CD4-positive, alpha-beta T cell (primary cell): Measurements from ENCODE around the gene FAAH. TPM values are rescaled to one million over a fixed set of nuclear protein-coding genes. Genes with fewer than 3 reads are reported as not detected.

Source experiments
- ATAC-seq: fragments of 200-7000 bp; cut with Tn5 transposase; one replicate; pipeline ENCODE4 v1.10.0; 2022; ENCODE audit warnings: mild to moderate bottlenecking; ENCODE audit not compliant: poor library complexity
- CTCF ChIA-PET: fragments of 350-600 bp; sonication (Branson Sonifier 250); formaldehyde crosslinking; loops from one replicate; lab custom pipeline; 2021; ENCODE audit warnings: antibody characterized with exemption, inconsistent platforms; lab: Charles Lee
- POLR2A ChIA-PET: fragments of 350-600 bp; sonication (Branson Sonifier 250); formaldehyde crosslinking; loops from one replicate; lab custom pipeline; 2021; ENCODE audit warnings: antibody characterized with exemption, inconsistent platforms; lab: Charles Lee
- DNase-seq, 14 experiments: peaks; one replicate each; pipeline ENCODE4 v3.0.0-alpha.2; 2013 to 2020; ENCODE audit warnings: mixed read lengths in 2 of 14
- H3K27ac ChIP-seq, 2 donors: one replicate each; pipeline versions ENCODE4 v1.5.1 to v1.7.0; 2013; ENCODE audit warnings: low read length in 2 of 2, low read depth in 1 of 2, mild to moderate bottlenecking in 1 of 2
- H3K27me3 ChIP-seq, 2 experiments: 1 replicate in 1 of 2; 2 replicates in 1 of 2; pipeline versions ENCODE4 v1.6.1 to v1.7.0; 2013; ENCODE audit warnings: low read length in 2 of 2, control low read depth in 1 of 2, mild to moderate bottlenecking in 1 of 2, moderate library complexity in 1 of 2; ENCODE audit not compliant: insufficient read depth in 2 of 2, control insufficient read depth in 1 of 2
- H3K36me3 ChIP-seq: one replicate; pipeline ENCODE4 v1.6.1; 2013; ENCODE audit warnings: low read length, control low read depth; ENCODE audit not compliant: insufficient read depth
- H3K4me1 ChIP-seq: one replicate; pipeline ENCODE4 v1.6.1; 2013; ENCODE audit warnings: low read length, control low read depth; ENCODE audit not compliant: insufficient read depth
- H3K4me3 ChIP-seq: one replicate; pipeline ENCODE4 v1.5.1; 2013; ENCODE audit warnings: mild to moderate bottlenecking, low read length, moderate library complexity
- H3K9me3 ChIP-seq, 2 experiments: 1 replicate in 1 of 2; 2 replicates in 1 of 2; pipeline versions ENCODE4 v1.6.1 to v1.7.0; 2013; ENCODE audit warnings: low read length in 2 of 2, mild to moderate bottlenecking in 2 of 2, control low read depth in 1 of 2, moderate library complexity in 1 of 2; ENCODE audit not compliant: control insufficient read depth in 1 of 2, insufficient read depth in 1 of 2
- H3K27ac Mint-ChIP-seq: one replicate; pipeline ENCODE4 v1.8.0; 2020; ENCODE audit warnings: mixed read lengths
- H3K27me3 Mint-ChIP-seq: one replicate; pipeline ENCODE4 v1.8.0; 2021; ENCODE audit warnings: mixed read lengths
- H3K36me3 Mint-ChIP-seq: one replicate; pipeline ENCODE4 v1.8.0; 2021; ENCODE audit warnings: low read depth, mixed read lengths
- H3K4me1 Mint-ChIP-seq: one replicate; pipeline ENCODE4 v1.8.0; 2021; ENCODE audit warnings: low read depth, mixed read lengths
- H3K4me3 Mint-ChIP-seq: one replicate; pipeline ENCODE4 v1.8.0; 2020; ENCODE audit warnings: mild to moderate bottlenecking, mixed read lengths
- H3K9me3 Mint-ChIP-seq: one replicate; pipeline ENCODE4 v1.8.0; 2020; ENCODE audit warnings: mixed read lengths
- CTCF ChIP-seq: fragments of 200-600 bp; IDR thresholded peaks from one replicate; pipeline ENCODE4 v1.8.0; 2022; ENCODE audit warnings: antibody characterized with exemption, mild to moderate bottlenecking
- intact Hi-C, 2 experiments: fragments of 100-400 bp; cut with DNase I in 1 of 2; cut with micrococcal nuclease in 1 of 2; formaldehyde crosslinking; loops; one replicate each; pipeline versions ENCODE4 v1.15.1 to v1.9.0; 2023 to 2025; cut with DNase I, micrococcal nuclease
- total RNA-seq, 174 experiments: library from RNA in 2 of 174; stranded (reverse) in 2 of 174; gene quantifications; one replicate each; pipeline ENCODE4 v1.2.3 and lab custom pipeline; 2021 to 2026

The FAAH gene
- total RNA-seq, 2 experiments from 2014 or later, result 11.7 to 15.0 TPM

- Histone ChIP-seq H3K36me3 (no peaks in the 10 kb centered on the region), H3K27ac (no peak overlapping the region), H3K4me3 (peak overlapping the region; percentile 45), H3K4me1 (peaks cover 15% of the 10 kb centered on the region), H3K9me3 (peaks cover 0 to 4% of the 10 kb centered on the region in 2 experiments), H3K27me3 (peaks cover 5 to 12% of the 10 kb centered on the region in 2 experiments)
- no peak for TF ChIP-seq CTCF
- Mint-ChIP-seq H3K27ac (no peak overlapping the region), H3K36me3 (no peaks in the 10 kb centered on the region), H3K9me3 (no peaks in the 10 kb centered on the region), H3K27me3 (peaks cover 25% of the 10 kb centered on the region), H3K4me3 (no peak overlapping the region), H3K4me1 (peaks cover 5% of the 10 kb centered on the region)
- no peak for ATAC-seq
- CTCF ChIA-PET, result interaction anchor here (0.8 to 1.1 kb wide), 3 partner anchors 9 to 181 kb away, joined by 3 to 4 read pairs (median 4); no protein-coding TSS in a partner anchor
- DNase-seq, result no peak
- intact Hi-C loops, result no loop called here
- POLR2A ChIA-PET, result no interaction called here
These were observed 31.6 kb downstream of the FAAH start for GRCh38 chr1:46425726-46426125.

- Mint-ChIP-seq H3K27me3 (peaks cover 25% of the 10 kb centered on the region), H3K9me3 (no peaks in the 10 kb centered on the region), H3K4me3 (no peak overlapping the region), H3K36me3 (no peaks in the 10 kb centered on the region), H3K27ac (no peak overlapping the region), H3K4me1 (peaks cover 2% of the 10 kb centered on the region)
- CTCF ChIA-PET, result no interaction called here
- TF ChIP-seq CTCF, result no peak
- H3K9me3 ChIP-seq, result peaks cover 0 to 4% of the 10 kb centered on the region in 2 experiments
- H3K4me1 ChIP-seq, result peaks cover 8% of the 10 kb centered on the region
- ATAC-seq (no peak), DNase-seq (no peak)
- no peak overlapping the region for H3K27ac ChIP-seq
- peaks cover 5 to 9% of the 10 kb centered on the region in 2 experiments for H3K27me3 ChIP-seq
- no peaks in the 10 kb centered on the region for H3K36me3 ChIP-seq
- intact Hi-C loops, result no loop called here
- POLR2A ChIA-PET, result interaction anchor here (0.7 kb wide), 1 partner anchor 132 kb away, joined by 5 read pairs; no protein-coding TSS in a partner anchor
- H3K4me3 ChIP-seq, result no peak overlapping the region
These were observed 33.4 kb downstream of the FAAH start for GRCh38 chr1:46427541-46427940.

GRCh38 chr1:46429436-46429835 lies 35.3 kb downstream of the FAAH start:
- no peak overlapping the region for H3K4me3 Mint-ChIP-seq
- no peaks in the 10 kb centered on the region for H3K9me3 ChIP-seq
- ATAC-seq (no peak), DNase-seq (no peak)
- no peak overlapping the region for H3K27ac ChIP-seq
- no peaks in the 10 kb centered on the region for H3K4me1 ChIP-seq
- H3K4me3 ChIP-seq, result no peak overlapping the region
- H3K9me3 Mint-ChIP-seq, result no peaks in the 10 kb centered on the region
- CTCF ChIA-PET, result no interaction called here
- H3K36me3 Mint-ChIP-seq, result no peaks in the 10 kb centered on the region
- H3K4me1 Mint-ChIP-seq, result no peaks in the 10 kb centered on the region
- POLR2A ChIA-PET, result no interaction called here
- peaks cover 20% of the 10 kb centered on the region for H3K27me3 Mint-ChIP-seq
- no peaks in the 10 kb centered on the region for H3K36me3 ChIP-seq
- intact Hi-C loops, result no loop called here
- H3K27ac Mint-ChIP-seq, result no peak overlapping the region
- no peak for TF ChIP-seq CTCF
- H3K27me3 ChIP-seq, result peaks cover under 1 to 9% of the 10 kb centered on the region in 2 experiments
